RWPE2 (cell line): ENCODE measurements around the gene LRRC56.

Experiments used
- ATAC-seq: fragments of 200-7000 bp; cut with Tn5 transposase; 3 replicates; pipeline ENCODE4 v1.9.1; 2021; ENCODE audit warnings: low read depth
- DNase-seq: peaks from one replicate; pipeline ENCODE4 v3.0.0-alpha.2; 2020; ENCODE audit warnings: low spot score
- H3K27ac ChIP-seq: fragments of 450-650 bp; 2 replicates; pipeline ENCODE4 v1.5.1; 2017; ENCODE audit warnings: mild to moderate bottlenecking; ENCODE audit not compliant: poor library complexity, severe bottlenecking
- H3K27me3 ChIP-seq: fragments of 250-450 bp; sonication (Bioruptor Pico); 2 replicates; pipeline ENCODE4 v1.5.1; 2021; ENCODE audit warnings: mild to moderate bottlenecking, moderate library complexity; ENCODE audit not compliant: insufficient read depth, poor library complexity, severe bottlenecking
- H3K36me3 ChIP-seq: fragments of 250-450 bp; sonication (Bioruptor Pico); 2 replicates; pipeline ENCODE4 v1.5.1; 2020; ENCODE audit warnings: low read depth, mild to moderate bottlenecking, moderate library complexity
- H3K4me1 ChIP-seq: fragments of 250-450 bp; sonication (Bioruptor Pico); 2 replicates; pipeline ENCODE4 v1.5.1; 2021; ENCODE audit warnings: mild to moderate bottlenecking, moderate library complexity; ENCODE audit not compliant: insufficient read depth, poor library complexity, severe bottlenecking
- H3K4me3 ChIP-seq: fragments of 250-450 bp; sonication (Bioruptor Pico); 2 replicates; pipeline ENCODE4 v1.5.1; 2021; ENCODE audit warnings: mild to moderate bottlenecking, moderate library complexity; ENCODE audit not compliant: severe bottlenecking
- H3K9me3 ChIP-seq: fragments of 250-450 bp; sonication (Bioruptor Pico); 2 replicates; pipeline ENCODE4 v1.5.1; 2021; ENCODE audit warnings: mild to moderate bottlenecking, moderate library complexity; ENCODE audit not compliant: severe bottlenecking
- TF ChIP-seq, protein P1 (sequence below): fragments of 450-650 bp; IDR thresholded peaks from one replicate; pipeline ENCODE4 v1.5.1; 2017; ENCODE audit warnings: mild to moderate bottlenecking, moderate library complexity; ENCODE audit not compliant: poor library complexity, severe bottlenecking

The LRRC56 gene

DNA sequence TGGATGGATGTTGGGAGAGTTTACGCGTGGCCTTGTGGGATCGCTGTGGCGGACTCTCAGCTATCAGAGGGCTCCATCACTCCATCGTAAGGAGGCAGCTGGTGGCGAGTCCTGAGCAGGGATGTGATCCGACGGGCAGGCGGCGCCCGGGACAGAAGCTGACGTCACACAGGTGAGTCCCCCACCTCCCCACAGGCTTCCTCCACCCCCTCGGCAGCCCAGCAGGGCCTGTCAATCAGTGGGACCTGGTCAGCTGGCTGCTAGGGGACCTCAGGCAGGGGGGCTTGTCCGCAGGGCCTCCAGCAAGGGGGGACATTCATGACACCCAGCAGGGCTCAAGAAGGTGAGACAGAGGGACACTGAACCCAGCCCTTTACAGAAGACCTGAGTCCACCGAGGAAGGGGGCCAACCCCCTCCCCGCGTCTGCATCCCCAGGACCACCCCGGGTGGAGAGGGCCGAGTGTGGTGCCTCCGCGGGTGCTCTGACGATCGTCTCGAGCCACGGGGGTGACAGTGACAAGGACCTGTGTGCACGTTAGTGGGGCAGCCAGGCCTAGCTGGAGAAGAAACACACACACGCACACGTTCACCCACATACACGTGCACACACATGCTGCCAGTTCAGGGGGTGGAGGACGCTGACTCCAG lies 9.0 kb upstream of the LRRC56 start:
- no peaks in the 10 kb centered on the region for H3K4me1 ChIP-seq
- H3K9me3 ChIP-seq, result no peaks in the 10 kb centered on the region
- DNase-seq, result no peak
- H3K36me3 ChIP-seq, result peaks cover 17% of the 10 kb centered on the region
- no peaks in the 10 kb centered on the region for H3K27me3 ChIP-seq
- no peak for ATAC-seq
- no peak overlapping the region for H3K27ac ChIP-seq
- no peak overlapping the region for H3K4me3 ChIP-seq
- TF ChIP-seq, protein P1, sequence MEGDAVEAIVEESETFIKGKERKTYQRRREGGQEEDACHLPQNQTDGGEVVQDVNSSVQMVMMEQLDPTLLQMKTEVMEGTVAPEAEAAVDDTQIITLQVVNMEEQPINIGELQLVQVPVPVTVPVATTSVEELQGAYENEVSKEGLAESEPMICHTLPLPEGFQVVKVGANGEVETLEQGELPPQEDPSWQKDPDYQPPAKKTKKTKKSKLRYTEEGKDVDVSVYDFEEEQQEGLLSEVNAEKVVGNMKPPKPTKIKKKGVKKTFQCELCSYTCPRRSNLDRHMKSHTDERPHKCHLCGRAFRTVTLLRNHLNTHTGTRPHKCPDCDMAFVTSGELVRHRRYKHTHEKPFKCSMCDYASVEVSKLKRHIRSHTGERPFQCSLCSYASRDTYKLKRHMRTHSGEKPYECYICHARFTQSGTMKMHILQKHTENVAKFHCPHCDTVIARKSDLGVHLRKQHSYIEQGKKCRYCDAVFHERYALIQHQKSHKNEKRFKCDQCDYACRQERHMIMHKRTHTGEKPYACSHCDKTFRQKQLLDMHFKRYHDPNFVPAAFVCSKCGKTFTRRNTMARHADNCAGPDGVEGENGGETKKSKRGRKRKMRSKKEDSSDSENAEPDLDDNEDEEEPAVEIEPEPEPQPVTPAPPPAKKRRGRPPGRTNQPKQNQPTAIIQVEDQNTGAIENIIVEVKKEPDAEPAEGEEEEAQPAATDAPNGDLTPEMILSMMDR, result no peak

DNA sequence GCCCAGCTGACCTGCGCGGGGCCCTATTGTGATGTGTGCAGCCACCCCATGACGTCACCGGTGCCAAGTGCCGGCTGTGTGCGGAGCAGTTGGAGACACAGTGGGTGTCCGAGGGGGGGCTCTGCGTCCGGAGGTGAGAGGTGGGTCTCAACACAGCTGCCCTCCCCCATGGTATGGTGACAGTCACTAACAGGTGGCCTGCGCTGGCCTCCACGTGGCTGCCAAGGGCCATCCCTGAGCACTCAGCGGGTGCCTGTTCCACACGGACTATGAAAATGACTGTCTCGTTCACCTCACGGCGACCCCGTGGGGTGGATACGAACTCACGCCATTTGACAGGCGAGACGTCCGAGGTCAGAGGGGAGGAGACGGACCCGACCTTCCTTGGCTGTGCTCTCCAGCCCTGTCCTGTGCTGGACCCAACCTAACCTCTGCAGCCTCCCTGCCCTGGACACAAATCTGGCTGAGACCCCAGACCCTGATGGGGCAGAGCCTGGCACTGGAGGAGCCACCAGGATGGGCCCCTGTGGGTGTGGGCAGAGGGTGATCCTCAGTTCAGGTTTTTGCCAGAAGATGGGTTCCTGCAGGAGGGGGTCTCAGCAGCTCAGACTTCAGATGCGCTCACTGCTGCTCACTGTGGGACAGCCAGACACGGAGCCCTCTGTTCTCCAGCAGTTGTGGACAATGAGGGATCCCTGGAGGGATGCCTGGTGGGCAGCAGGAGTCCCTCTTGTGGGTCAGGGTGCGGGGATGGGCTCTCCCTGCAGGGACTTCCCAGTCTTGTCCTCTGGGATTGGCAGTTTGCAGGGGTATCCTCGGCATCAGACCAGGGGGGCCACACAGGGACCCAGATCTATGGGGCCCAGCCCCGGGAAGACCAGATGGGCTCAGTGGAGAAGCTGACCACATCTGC lies 8.3 kb upstream of the LRRC56 start:
- DNase-seq (peak; percentile 60), ATAC-seq (no peak)
- Histone ChIP-seq H3K27ac (no peak overlapping the region), H3K4me3 (no peak overlapping the region), H3K4me1 (no peaks in the 10 kb centered on the region), H3K27me3 (no peaks in the 10 kb centered on the region), H3K9me3 (no peaks in the 10 kb centered on the region), H3K36me3 (peaks cover 25% of the 10 kb centered on the region)
- TF ChIP-seq, protein P1, result no peak

DNA sequence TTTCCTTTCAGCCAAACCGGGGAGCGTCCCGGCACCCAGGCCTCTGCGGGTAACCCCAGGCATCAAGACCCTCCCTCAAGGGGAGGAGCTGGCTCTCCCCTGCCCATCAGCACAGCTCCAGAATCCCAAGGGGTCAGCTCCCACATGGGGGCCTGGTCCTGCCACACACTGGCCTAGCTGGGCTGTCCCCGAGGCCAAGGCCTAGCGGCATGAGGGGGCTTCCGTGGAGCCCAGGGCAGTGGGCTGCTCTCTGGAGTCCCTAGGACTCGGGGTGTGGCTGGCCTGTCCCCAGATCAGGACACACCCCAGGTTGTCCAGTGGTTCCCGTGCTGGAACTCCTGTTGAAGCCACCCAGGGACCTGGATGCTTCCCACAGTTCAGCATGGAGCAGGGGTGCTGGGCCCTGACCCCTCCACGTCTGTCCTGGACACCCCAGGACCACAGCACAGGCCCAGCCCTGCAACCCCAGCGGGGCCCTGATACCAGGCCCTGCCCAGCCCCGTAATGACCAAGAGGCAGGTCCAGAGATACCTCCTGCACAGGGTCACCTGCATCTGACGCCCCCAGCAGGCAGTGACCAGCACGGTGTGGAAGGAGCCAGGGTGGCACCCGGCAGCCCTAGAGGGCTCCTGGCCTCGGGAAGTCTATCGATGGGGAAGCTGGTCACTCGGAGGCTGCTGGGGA lies 7.5 kb upstream of the LRRC56 start:
- DNase-seq (no peak), ATAC-seq (no peak)
- Histone ChIP-seq H3K27me3 (no peaks in the 10 kb centered on the region), H3K4me1 (no peaks in the 10 kb centered on the region), H3K9me3 (no peaks in the 10 kb centered on the region), H3K4me3 (no peak overlapping the region), H3K27ac (no peak overlapping the region), H3K36me3 (peaks cover 28% of the 10 kb centered on the region)
- TF ChIP-seq, protein P1, result no peak

DNA sequence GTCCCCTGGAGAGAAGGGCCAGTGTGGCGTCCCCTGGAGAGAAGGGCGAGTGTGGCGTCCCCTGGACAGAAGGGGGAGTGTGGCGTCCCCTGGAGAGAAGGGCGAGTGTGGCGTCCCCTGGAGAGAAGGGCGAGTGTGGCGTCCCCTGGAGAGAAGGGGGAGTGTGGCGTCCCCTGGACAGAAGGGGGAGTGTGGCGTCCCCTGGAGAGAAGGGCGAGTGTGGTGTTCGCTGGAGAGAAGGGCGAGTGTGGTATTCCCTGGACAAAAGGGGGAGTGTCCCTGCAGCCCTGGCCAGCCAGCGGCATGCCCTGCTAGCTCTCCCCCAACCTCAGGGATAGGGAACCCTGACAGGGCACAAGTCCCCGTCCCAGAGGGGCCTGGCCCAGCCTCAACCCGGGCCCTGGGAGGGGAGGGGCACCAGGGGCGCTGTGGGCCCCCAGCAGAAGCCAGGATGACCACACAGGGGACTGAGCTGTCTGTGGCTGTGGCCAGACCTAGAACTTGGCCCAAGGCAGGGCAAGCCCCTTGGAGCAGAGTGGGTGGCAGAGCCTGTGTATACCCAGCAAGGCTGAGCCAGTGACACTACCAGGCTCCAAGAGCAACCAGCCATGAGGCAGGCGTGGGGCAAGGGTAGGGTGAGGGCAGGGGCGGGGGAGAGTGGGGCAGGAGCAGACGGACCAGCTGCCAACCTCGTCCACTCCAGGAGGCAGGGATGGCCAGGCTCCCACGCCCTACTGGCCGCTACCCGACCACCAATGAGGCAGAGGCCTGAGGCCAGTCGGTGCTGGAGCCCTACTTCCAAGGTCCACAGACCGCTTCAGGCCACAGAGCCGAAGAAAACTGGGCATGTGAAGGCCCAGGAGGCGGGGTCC lies 6.1 kb upstream of the LRRC56 start:
- H3K36me3 ChIP-seq, result peaks cover 28% of the 10 kb centered on the region
- no peak for ATAC-seq

More for the DNA sequence above, 6.1 kb upstream of the LRRC56 start:
- TF ChIP-seq, protein P1, result no peak
- Histone ChIP-seq H3K27me3 (no peaks in the 10 kb centered on the region), H3K9me3 (no peaks in the 10 kb centered on the region), H3K4me3 (no peak overlapping the region), H3K4me1 (no peaks in the 10 kb centered on the region), H3K27ac (no peak overlapping the region)
- peak; percentile 67 for DNase-seq
